SK-N-SH treated with all-trans-retinoic acid at 6 μM for 48 hours (cell line): ENCODE results near the gene EIF5.
A peak's percentile ranks its signal among the peaks of the same experiment; 100 is the strongest.

ENCODE experiments used
- ATAC-seq: fragments of 200-7000 bp; cut with Tn5 transposase; 3 replicates; pipeline ENCODE4 v1.9.1; 2020; ENCODE audit warnings: mild to moderate bottlenecking, moderate library complexity
- ARNTL ChIP-seq: fragments of 450-650 bp; formaldehyde crosslinking; IDR thresholded peaks from 2 replicates; pipeline ENCODE4 v1.5.0; 2020; ENCODE audit warnings: low read depth, mild to moderate bottlenecking, moderate library complexity, borderline replicate concordance
- CSDC2 ChIP-seq: fragments of 250-450 bp; sonication (Bioruptor Pico); IDR thresholded peaks from 2 replicates; pipeline ENCODE4 v1.5.0; 2020; ENCODE audit warnings: mild to moderate bottlenecking, moderate library complexity
- ESRRG ChIP-seq: fragments of 250-450 bp; sonication (Bioruptor Pico); IDR thresholded peaks from 2 replicates; pipeline ENCODE4 v1.6.1; 2021; ENCODE audit warnings: mild to moderate bottlenecking
- GLIS3 ChIP-seq: fragments of 250-450 bp; sonication (Bioruptor Pico); IDR thresholded peaks from 2 replicates; pipeline ENCODE4 v1.5.0; 2020; ENCODE audit warnings: mild to moderate bottlenecking, moderate library complexity
- ISL1 ChIP-seq: fragments of 250-450 bp; sonication (Bioruptor Pico); IDR thresholded peaks from 2 replicates; pipeline ENCODE4 v2.1.2; 2022; ENCODE audit warnings: mild to moderate bottlenecking, moderate library complexity
- OSR1 ChIP-seq: fragments of 250-450 bp; sonication (Bioruptor Pico); IDR thresholded peaks from 2 replicates; pipeline ENCODE4 v1.8.0; 2022; ENCODE audit warnings: moderate library complexity, mild to moderate bottlenecking, inconsistent platforms
- PPARA ChIP-seq: fragments of 250-450 bp; sonication (Bioruptor Pico); IDR thresholded peaks from 2 replicates; pipeline ENCODE4 v1.5.0; 2020; ENCODE audit warnings: mild to moderate bottlenecking, borderline replicate concordance
- RARB ChIP-seq: fragments of 250-450 bp; sonication (Bioruptor Pico); IDR thresholded peaks from 2 replicates; pipeline ENCODE4 v1.8.0; 2021; ENCODE audit warnings: mild to moderate bottlenecking, moderate library complexity
- SNAI2 ChIP-seq: fragments of 250-450 bp; sonication (Bioruptor Pico); IDR thresholded peaks from 2 replicates; pipeline ENCODE4 v1.5.0; 2020; ENCODE audit warnings: mild to moderate bottlenecking, moderate library complexity
- TOX ChIP-seq: fragments of 250-450 bp; sonication (Bioruptor Pico); IDR thresholded peaks from 2 replicates; pipeline ENCODE4 v1.8.0; 2021; ENCODE audit warnings: mild to moderate bottlenecking, moderate library complexity, borderline replicate concordance
- ZC3H10 ChIP-seq: fragments of 250-450 bp; sonication (Bioruptor Pico); IDR thresholded peaks from 2 replicates; pipeline ENCODE4 v1.5.1; 2021; ENCODE audit warnings: mild to moderate bottlenecking, moderate library complexity
- ZFP3 ChIP-seq: fragments of 250-450 bp; sonication (Bioruptor Pico); IDR thresholded peaks from 2 replicates; pipeline ENCODE4 v1.5.0; 2020; ENCODE audit warnings: mild to moderate bottlenecking, moderate library complexity
- ZFP30 ChIP-seq: fragments of 450-650 bp; formaldehyde crosslinking; IDR thresholded peaks from 2 replicates; pipeline ENCODE4 v1.5.0; 2022; ENCODE audit warnings: mild to moderate bottlenecking, moderate library complexity
- ZNF565 ChIP-seq: fragments of 450-650 bp; formaldehyde crosslinking; conservative IDR thresholded peaks from 2 replicates; pipeline ENCODE4 v1.5.0; 2020; ENCODE audit warnings: low read depth, mild to moderate bottlenecking, moderate library complexity
- TF ChIP-seq, protein P1 (sequence below): fragments of 250-450 bp; sonication (Bioruptor Pico); IDR thresholded peaks from 2 replicates; pipeline ENCODE4 v1.8.0; 2021; ENCODE audit warnings: low read depth, mild to moderate bottlenecking, moderate library complexity, borderline replicate concordance
- TF ChIP-seq, protein P2 (sequence below): fragments of 250-450 bp; sonication (Bioruptor Pico); IDR thresholded peaks from 2 replicates; pipeline ENCODE4 v1.8.0; 2020; ENCODE audit warnings: mild to moderate bottlenecking, moderate library complexity, borderline replicate concordance
- TF ChIP-seq, protein P3 (sequence below): fragments of 250-450 bp; sonication (Bioruptor Pico); IDR thresholded peaks from 2 replicates; pipeline ENCODE4 v1.5.1; 2021; ENCODE audit warnings: mild to moderate bottlenecking, moderate library complexity
- TF ChIP-seq, protein P4 (sequence below): fragments of 250-450 bp; sonication (Bioruptor Pico); IDR thresholded peaks from 2 replicates; pipeline ENCODE4 v1.5.1; 2020; ENCODE audit warnings: low read depth, mild to moderate bottlenecking, moderate library complexity
- TF ChIP-seq, protein P5 (sequence below): fragments of 250-450 bp; sonication (Bioruptor Pico); IDR thresholded peaks from 2 replicates; pipeline ENCODE4 v1.5.0; 2020; ENCODE audit warnings: mild to moderate bottlenecking, moderate library complexity

EIF5 gene

DNA sequence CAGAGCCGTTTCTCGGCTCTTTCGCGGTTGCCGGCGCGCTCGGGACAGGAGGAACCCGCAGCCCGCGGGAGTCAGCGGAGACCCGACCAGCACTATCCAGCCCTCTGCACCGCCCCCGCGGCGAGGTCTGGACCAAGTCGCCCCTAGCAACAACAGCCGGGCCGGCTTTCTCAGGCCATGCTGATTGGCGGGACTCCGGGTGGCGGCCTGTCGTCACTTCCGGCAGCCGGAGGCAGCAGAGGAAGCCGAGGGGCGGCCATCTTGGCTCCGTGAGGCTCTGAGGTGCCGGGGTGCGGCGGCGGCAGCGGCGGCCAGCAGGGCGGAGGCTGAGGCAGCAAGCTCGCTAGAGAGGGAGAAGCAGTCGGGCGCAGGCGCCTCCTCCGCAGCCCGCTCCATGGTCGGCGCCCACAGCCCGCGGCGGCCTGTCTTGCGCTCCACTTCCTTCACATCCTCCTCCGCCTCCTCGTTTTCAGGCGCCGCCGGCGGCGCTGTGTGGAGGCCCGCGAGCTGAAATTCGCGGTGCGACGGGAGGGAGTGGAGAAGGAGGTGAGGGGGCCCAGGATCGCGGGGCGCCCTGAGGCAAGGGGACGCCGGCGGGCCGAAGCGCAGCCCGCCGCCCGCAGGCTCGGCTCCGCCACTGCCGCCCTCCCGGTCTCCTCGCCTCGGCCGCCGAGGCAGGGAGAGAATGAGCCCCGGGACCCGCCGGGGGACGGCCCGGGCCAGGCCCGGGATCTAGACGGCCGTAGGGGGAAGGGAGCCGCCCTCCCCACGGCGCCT, 51.3 kb downstream of the EIF5 start, which contains the start of gene MARK3:
Gene MARK3, plus strand, starts transcription at position 264 of the 777 bp plus-strand sequence. CDS start 615 bp downstream, outside the sequence.
- peak; percentile 97 for ATAC-seq
- TF ChIP-seq CSDC2 (CRISPR knock-in tag) = no peak
- no peak for TF ChIP-seq OSR1 (CRISPR knock-in tag)
- TF ChIP-seq ZNF565 (CRISPR knock-in tag) = no peak
- no peak for TF ChIP-seq TOX (CRISPR knock-in tag)
- TF ChIP-seq SNAI2 (CRISPR knock-in tag) = no peak
- TF ChIP-seq ISL1 (CRISPR knock-in tag) = no peak
- no peak for TF ChIP-seq ZC3H10 (CRISPR knock-in tag)
- TF ChIP-seq, protein P1, sequence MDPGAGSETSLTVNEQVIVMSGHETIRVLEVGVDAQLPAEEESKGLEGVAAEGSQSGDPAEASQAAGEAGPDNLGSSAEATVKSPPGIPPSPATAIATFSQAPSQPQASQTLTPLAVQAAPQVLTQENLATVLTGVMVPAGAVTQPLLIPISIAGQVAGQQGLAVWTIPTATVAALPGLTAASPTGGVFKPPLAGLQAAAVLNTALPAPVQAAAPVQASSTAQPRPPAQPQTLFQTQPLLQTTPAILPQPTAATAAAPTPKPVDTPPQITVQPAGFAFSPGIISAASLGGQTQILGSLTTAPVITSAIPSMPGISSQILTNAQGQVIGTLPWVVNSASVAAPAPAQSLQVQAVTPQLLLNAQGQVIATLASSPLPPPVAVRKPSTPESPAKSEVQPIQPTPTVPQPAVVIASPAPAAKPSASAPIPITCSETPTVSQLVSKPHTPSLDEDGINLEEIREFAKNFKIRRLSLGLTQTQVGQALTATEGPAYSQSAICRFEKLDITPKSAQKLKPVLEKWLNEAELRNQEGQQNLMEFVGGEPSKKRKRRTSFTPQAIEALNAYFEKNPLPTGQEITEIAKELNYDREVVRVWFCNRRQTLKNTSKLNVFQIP (CRISPR knock-in tag) = no peak
- no peak for TF ChIP-seq ZFP30 (CRISPR knock-in tag)
- TF ChIP-seq GLIS3 (CRISPR knock-in tag) = no peak
- no peak for TF ChIP-seq ESRRG (CRISPR knock-in tag)
- TF ChIP-seq, protein P2, sequence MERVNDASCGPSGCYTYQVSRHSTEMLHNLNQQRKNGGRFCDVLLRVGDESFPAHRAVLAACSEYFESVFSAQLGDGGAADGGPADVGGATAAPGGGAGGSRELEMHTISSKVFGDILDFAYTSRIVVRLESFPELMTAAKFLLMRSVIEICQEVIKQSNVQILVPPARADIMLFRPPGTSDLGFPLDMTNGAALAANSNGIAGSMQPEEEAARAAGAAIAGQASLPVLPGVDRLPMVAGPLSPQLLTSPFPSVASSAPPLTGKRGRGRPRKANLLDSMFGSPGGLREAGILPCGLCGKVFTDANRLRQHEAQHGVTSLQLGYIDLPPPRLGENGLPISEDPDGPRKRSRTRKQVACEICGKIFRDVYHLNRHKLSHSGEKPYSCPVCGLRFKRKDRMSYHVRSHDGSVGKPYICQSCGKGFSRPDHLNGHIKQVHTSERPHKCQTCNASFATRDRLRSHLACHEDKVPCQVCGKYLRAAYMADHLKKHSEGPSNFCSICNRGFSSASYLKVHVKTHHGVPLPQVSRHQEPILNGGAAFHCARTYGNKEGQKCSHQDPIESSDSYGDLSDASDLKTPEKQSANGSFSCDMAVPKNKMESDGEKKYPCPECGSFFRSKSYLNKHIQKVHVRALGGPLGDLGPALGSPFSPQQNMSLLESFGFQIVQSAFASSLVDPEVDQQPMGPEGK (CRISPR knock-in tag) = no peak

DNA sequence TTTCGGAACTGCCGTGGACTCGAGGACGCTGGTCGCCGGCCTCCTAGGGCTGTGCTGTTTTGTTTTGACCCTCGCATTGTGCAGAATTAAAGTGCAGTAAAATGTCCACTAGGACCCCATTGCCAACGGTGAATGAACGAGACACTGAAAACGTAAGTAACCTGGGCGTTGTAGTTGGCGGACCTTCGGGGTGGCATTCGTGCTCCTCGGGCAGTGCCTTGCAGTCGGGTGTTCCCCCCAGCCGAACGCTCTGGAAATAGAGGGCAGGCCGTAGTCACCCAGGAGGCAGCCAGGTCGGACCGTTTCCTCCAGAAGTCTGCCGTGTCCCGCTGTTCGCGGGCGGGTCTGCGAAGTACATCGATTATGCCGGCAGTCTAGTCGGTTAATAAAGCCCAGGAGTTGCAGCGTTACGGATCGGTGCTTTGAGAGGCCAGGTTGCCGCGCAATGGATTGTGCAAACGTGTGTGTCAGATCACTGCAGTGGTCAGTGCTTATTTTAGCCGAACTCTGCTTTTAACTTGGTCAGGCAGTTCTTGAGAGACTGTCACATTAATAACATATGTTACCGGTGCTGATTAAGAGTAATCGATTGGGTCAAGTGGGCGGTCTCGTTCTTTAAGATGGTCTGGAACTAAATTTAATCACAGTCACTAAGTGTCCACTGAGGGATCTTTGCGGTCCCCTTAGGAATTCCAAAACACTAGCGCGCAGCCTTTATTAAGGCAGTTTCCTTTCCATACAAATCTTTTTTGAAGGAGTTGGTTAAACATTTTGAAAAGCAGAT, 52.1 kb downstream of the EIF5 start:
- peak; percentile 7 for ATAC-seq
- TF ChIP-seq, protein P2 (CRISPR knock-in tag) = no peak
- no peak for TF ChIP-seq CSDC2 (CRISPR knock-in tag)
- no peak for TF ChIP-seq ARNTL
- TF ChIP-seq, protein P3, sequence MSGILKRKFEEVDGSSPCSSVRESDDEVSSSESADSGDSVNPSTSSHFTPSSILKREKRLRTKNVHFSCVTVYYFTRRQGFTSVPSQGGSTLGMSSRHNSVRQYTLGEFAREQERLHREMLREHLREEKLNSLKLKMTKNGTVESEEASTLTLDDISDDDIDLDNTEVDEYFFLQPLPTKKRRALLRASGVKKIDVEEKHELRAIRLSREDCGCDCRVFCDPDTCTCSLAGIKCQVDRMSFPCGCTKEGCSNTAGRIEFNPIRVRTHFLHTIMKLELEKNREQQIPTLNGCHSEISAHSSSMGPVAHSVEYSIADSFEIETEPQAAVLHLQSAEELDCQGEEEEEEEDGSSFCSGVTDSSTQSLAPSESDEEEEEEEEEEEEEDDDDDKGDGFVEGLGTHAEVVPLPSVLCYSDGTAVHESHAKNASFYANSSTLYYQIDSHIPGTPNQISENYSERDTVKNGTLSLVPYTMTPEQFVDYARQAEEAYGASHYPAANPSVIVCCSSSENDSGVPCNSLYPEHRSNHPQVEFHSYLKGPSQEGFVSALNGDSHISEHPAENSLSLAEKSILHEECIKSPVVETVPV (CRISPR knock-in tag) = no peak
- TF ChIP-seq, protein P4, sequence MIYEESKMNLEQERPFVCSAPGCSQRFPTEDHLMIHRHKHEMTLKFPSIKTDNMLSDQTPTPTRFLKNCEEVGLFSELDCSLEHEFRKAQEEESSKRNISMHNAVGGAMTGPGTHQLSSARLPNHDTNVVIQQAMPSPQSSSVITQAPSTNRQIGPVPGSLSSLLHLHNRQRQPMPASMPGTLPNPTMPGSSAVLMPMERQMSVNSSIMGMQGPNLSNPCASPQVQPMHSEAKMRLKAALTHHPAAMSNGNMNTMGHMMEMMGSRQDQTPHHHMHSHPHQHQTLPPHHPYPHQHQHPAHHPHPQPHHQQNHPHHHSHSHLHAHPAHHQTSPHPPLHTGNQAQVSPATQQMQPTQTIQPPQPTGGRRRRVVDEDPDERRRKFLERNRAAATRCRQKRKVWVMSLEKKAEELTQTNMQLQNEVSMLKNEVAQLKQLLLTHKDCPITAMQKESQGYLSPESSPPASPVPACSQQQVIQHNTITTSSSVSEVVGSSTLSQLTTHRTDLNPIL (CRISPR knock-in tag) = no peak
- no peak for TF ChIP-seq OSR1 (CRISPR knock-in tag)
- no peak for TF ChIP-seq SNAI2 (CRISPR knock-in tag)
- no peak for TF ChIP-seq GLIS3 (CRISPR knock-in tag)
- TF ChIP-seq ZFP3 (CRISPR knock-in tag) = no peak
- no peak for TF ChIP-seq ESRRG (CRISPR knock-in tag)
- TF ChIP-seq RARB (CRISPR knock-in tag) = no peak
- no peak for TF ChIP-seq PPARA
- TF ChIP-seq, protein P5, sequence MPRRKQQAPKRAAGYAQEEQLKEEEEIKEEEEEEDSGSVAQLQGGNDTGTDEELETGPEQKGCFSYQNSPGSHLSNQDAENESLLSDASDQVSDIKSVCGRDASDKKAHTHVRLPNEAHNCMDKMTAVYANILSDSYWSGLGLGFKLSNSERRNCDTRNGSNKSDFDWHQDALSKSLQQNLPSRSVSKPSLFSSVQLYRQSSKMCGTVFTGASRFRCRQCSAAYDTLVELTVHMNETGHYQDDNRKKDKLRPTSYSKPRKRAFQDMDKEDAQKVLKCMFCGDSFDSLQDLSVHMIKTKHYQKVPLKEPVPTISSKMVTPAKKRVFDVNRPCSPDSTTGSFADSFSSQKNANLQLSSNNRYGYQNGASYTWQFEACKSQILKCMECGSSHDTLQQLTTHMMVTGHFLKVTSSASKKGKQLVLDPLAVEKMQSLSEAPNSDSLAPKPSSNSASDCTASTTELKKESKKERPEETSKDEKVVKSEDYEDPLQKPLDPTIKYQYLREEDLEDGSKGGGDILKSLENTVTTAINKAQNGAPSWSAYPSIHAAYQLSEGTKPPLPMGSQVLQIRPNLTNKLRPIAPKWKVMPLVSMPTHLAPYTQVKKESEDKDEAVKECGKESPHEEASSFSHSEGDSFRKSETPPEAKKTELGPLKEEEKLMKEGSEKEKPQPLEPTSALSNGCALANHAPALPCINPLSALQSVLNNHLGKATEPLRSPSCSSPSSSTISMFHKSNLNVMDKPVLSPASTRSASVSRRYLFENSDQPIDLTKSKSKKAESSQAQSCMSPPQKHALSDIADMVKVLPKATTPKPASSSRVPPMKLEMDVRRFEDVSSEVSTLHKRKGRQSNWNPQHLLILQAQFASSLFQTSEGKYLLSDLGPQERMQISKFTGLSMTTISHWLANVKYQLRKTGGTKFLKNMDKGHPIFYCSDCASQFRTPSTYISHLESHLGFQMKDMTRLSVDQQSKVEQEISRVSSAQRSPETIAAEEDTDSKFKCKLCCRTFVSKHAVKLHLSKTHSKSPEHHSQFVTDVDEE (CRISPR knock-in tag) = no peak
- TF ChIP-seq, all 23 proteins: peak for 0
